Astrocyte (in vitro differentiated cells and primary cell): Measurements from ENCODE around the gene CTSG.
"Not testable (repeated sequence)": the region's sequence is repeated elsewhere in the genome, so short reads cannot be mapped to it uniquely, and the experiment has no call there.

Source experiments
- CTCF ChIP-seq: IDR thresholded peaks from 2 replicates; pipeline ENCODE4 v1.5.1; 2011; ENCODE audit warnings: low read depth, mild to moderate bottlenecking, inconsistent platforms, low read length, moderate library complexity; ENCODE audit not compliant: insufficient read depth
- EZH2 ChIP-seq: IDR thresholded peaks from 2 replicates; pipeline ENCODE4 v1.6.1; 2012; ENCODE audit warnings: mild to moderate bottlenecking, low read length, inconsistent platforms; ENCODE audit not compliant: insufficient read depth

GRCh38 chr14:24591004-24591403, 15.0 kb upstream of the CTSG start:
- TF ChIP-seq CTCF, EZH2: not testable (repeated sequence)
